Measurements from ENCODE around the gene GDPD3. TPM values are rescaled to one million over a fixed set of nuclear protein-coding genes. Genes with fewer than 3 reads are reported as not detected.
A peak's percentile ranks its signal among the peaks of the same experiment; 100 is the strongest.

GDPD3 gene
- total and polyA plus RNA-seq, 12 donors: 0.78 to 17.6 (median 2.8) TPM; not detected in 1

- Histone ChIP-seq H3K36me3 (replicated peaks in 1 of 2) (peaks cover 0 to 15% of the 10 kb centered on the region in 2 donors), H3K27me3 (no peaks in the 10 kb centered on the region), H3K4me1 (replicated peaks in 1 of 2) (peaks cover 17 to 33% of the 10 kb centered on the region in 2 donors), H3K27ac (peak within 1 kb of the TSS; percentile 69 to 93 (median 84)), H3K9me3 (replicated peaks in 1 of 3) (peaks cover 0 to 9% (median 0%) of the 10 kb centered on the region in 3 donors), H3K4me3 (peak within 1 kb of the TSS in 3 of 4 donors; percentile 70 to 96 (median 75))
- intact Hi-C loops (cut with DNase I): loop anchor here in 1 of 2 donors (5.0 kb wide), 1 partner anchor 36 kb away; no protein-coding TSS in a partner anchor
- 9 to 94% (median 17%) methylated on average over 4 to 73 of the region's 77 CpGs for WGBS, 4 donors
- peak; percentile 91 to 96 (median 95) for DNase-seq
- TF ChIP-seq POLR2A (IDR thresholded peaks at IDR 0.05): peak in 1 of 2 donors; percentile 75
- TF ChIP-seq, protein P1, sequence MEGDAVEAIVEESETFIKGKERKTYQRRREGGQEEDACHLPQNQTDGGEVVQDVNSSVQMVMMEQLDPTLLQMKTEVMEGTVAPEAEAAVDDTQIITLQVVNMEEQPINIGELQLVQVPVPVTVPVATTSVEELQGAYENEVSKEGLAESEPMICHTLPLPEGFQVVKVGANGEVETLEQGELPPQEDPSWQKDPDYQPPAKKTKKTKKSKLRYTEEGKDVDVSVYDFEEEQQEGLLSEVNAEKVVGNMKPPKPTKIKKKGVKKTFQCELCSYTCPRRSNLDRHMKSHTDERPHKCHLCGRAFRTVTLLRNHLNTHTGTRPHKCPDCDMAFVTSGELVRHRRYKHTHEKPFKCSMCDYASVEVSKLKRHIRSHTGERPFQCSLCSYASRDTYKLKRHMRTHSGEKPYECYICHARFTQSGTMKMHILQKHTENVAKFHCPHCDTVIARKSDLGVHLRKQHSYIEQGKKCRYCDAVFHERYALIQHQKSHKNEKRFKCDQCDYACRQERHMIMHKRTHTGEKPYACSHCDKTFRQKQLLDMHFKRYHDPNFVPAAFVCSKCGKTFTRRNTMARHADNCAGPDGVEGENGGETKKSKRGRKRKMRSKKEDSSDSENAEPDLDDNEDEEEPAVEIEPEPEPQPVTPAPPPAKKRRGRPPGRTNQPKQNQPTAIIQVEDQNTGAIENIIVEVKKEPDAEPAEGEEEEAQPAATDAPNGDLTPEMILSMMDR (IDR thresholded peaks at IDR 0.05): no peak
Observed at GRCh38 chr16:30096105-30096861, 17.1 kb downstream of the GDPD3 start, which contains the start of gene YPEL3. YPEL3 (minus strand) TSS chr16:30096213; CDS start chr16:30095482, 731 bp downstream.

DNA sequence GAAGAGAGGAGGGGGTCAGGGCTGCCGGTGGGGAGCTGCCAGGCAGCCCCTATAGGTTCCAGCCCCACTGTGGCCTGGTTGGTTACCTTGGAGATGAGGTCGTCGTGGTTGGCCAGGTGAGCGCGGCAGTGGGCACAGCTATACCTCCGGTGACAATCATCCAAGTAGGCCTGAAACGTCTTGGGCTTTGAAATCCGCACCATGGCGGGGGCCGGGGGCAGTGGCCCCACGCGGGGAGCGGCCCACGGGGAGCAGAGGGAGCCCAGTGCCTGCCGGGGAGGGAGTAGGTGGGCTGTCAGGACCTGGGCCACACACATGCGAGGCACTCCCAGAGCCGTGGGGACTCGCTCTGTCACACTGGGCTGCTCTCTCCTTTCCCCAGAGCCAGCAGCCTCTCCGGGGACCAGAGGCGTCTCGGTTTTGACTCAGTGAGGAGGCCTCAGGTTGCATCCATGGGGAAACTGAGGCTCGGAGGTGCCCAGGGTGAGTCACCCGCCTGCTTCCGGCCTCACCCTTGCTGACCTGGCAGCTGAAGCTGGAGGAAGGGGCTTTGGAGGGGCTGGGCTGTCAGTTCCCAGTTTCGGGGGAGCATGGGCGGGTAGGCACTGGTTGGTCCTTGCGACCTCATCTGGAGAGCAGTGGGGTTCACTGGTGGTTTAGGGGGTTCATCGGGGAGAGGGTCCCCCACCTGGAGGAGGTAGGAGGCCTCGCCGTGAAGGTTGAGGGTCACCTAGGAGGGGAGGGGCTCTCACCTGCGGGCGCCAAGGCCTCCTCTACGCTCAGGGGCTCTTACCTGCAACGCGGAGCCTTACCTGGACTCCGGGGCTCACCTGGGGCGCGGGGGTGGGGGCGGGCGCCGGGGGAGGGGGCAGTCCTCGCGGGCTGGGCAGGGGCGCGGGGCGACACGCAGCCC, 17.9 kb downstream of the GDPD3 start:
- intact Hi-C loops (cut with DNase I): loop anchor here in 1 of 2 donors (5.0 kb wide), 1 partner anchor 37 kb away; no protein-coding TSS in a partner anchor
- peak overlapping the region; percentile 35 to 93 (median 84) for H3K27ac ChIP-seq
- H3K36me3 ChIP-seq (replicated peaks in 1 of 2): peaks cover 0 to 15% of the 10 kb centered on the region in 2 donors
- H3K4me3 ChIP-seq: peak overlapping the region in 3 of 4 donors; percentile 70 to 96 (median 75)
- no peaks in the 10 kb centered on the region for H3K27me3 ChIP-seq
- TF ChIP-seq, protein P1 (IDR thresholded peaks at IDR 0.05): no peak
- TF ChIP-seq POLR2A (IDR thresholded peaks at IDR 0.05): no peak
- peaks cover 0 to 9% (median 0%) of the 10 kb centered on the region in 3 donors for H3K9me3 ChIP-seq (replicated peaks in 1 of 3)
- peak in 3 of 7 donors; percentile 45 to 69 (median 45) for DNase-seq
- peaks cover 17 to 37% of the 10 kb centered on the region in 2 donors for H3K4me1 ChIP-seq (replicated peaks in 1 of 2)
- 10 to 13% (median 12%) methylated on average over 12 to 47 of the region's 47 CpGs for WGBS, 4 donors

GRCh38 chr16:30094541-30095165, 18.7 kb downstream of the GDPD3 start:
- intact Hi-C loops (cut with DNase I): loop anchor here in 1 of 2 donors (5.0 kb wide), 1 partner anchor 38 kb away; no protein-coding TSS in a partner anchor
- Histone ChIP-seq H3K27me3 (no peaks in the 10 kb centered on the region), H3K36me3 (replicated peaks in 1 of 2) (peaks cover 0 to 15% of the 10 kb centered on the region in 2 donors), H3K9me3 (replicated peaks in 1 of 3) (peaks cover 0 to 9% (median 0%) of the 10 kb centered on the region in 3 donors), H3K4me1 (replicated peaks in 1 of 2) (peaks cover 17 to 37% of the 10 kb centered on the region in 2 donors), H3K4me3 (peak overlapping the region in 1 of 4 donors; percentile 96), H3K27ac (peak overlapping the region in 4 of 5 donors; percentile 35 to 93 (median 84))
- no peak for TF ChIP-seq POLR2A (IDR thresholded peaks at IDR 0.05)
- TF ChIP-seq, protein P1 (IDR thresholded peaks at IDR 0.05): no peak
- DNase-seq: no peak
- WGBS, 4 donors: 75 to 85% (median 80%) methylated on average over 6 to 11 of the region's 11 CpGs

Data from adrenal gland (tissue), 12 donors.